ENCODE data around the gene CTLA4. TPM values are rescaled to one million over a fixed set of nuclear protein-coding genes. Genes with fewer than 3 reads are reported as not detected.

Gene CTLA4
- total and polyA plus RNA-seq, 8 donors: 0.16 to 0.25 (median 0.17) TPM; not detected in 5

DNA sequence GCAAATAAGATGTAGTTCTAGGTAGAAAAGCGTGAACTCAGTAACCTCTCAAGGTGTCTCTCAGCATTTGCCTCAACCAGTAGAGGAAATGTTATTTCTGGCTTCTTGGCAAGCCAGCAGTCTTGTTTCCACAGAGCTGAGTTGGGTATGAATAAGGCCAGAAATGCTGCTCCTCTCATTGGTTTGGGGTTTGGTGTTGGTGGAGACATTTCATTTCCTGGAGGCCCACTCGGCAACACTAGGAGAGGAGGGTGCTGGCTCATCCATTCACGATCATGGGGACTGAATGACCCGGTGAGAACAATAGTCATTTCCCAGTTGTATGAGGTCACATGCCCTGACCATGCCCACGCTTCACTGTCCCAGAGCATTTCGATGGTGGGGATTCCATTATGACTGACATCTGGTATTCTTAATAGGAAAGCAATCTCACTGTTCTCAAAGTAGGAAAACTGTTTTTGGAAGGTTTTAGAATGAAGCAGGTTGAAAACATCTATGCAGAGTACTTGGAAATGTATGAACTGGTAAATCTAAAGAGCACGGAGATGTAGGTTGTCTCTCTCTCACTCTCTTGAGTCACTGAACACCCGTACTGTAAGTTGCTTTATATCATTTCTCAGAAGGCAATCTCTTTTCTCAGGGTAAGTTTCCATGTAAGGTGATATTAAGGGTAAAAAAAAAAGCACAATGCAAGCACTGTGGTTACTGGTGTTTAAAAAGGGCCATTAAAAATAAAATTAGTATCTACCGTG is 37.1 kb upstream of the CTLA4 start:
- ATAC-seq (no peak), DNase-seq (no peak), FAIRE-seq (no peak)
- H3K9me3 ChIP-seq: no peaks in the 10 kb centered on the region
- no peaks in the 10 kb centered on the region for H3K4me1 ChIP-seq
- H3K36me3 ChIP-seq: no peaks in the 10 kb centered on the region
- H3K27ac ChIP-seq: no peak overlapping the region
- TF ChIP-seq, protein P1, sequence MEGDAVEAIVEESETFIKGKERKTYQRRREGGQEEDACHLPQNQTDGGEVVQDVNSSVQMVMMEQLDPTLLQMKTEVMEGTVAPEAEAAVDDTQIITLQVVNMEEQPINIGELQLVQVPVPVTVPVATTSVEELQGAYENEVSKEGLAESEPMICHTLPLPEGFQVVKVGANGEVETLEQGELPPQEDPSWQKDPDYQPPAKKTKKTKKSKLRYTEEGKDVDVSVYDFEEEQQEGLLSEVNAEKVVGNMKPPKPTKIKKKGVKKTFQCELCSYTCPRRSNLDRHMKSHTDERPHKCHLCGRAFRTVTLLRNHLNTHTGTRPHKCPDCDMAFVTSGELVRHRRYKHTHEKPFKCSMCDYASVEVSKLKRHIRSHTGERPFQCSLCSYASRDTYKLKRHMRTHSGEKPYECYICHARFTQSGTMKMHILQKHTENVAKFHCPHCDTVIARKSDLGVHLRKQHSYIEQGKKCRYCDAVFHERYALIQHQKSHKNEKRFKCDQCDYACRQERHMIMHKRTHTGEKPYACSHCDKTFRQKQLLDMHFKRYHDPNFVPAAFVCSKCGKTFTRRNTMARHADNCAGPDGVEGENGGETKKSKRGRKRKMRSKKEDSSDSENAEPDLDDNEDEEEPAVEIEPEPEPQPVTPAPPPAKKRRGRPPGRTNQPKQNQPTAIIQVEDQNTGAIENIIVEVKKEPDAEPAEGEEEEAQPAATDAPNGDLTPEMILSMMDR (IDR thresholded peaks at IDR 0.05): no peak
- WGBS, 2 donors: 84 to 86% methylated on average over 9 of the region's 9 CpGs
- intact Hi-C loops (cut with DNase I): no loop called here
- no peak overlapping the region for H3K4me3 ChIP-seq
- H3K27me3 ChIP-seq: no peaks in the 10 kb centered on the region

DNA sequence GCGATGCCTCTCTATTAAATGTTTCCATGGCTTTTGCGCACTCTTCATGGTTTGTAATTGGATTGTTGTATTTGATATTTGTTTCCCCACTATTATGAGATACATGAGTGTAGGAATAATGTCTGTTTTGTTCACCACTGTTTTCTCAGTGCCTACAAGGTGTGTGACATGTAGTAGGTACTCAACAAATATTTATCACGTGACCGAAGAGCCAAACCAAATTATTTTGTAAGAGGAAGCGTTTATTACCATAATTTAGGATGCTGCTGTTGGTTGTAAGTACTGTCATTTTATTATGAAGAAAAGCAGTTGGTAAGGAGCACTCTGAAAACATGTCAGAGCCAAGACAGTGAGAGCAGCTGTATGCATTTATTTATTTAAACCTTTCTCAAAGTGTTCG is 32.2 kb upstream of the CTLA4 start:
- FAIRE-seq: no peak

DNA sequence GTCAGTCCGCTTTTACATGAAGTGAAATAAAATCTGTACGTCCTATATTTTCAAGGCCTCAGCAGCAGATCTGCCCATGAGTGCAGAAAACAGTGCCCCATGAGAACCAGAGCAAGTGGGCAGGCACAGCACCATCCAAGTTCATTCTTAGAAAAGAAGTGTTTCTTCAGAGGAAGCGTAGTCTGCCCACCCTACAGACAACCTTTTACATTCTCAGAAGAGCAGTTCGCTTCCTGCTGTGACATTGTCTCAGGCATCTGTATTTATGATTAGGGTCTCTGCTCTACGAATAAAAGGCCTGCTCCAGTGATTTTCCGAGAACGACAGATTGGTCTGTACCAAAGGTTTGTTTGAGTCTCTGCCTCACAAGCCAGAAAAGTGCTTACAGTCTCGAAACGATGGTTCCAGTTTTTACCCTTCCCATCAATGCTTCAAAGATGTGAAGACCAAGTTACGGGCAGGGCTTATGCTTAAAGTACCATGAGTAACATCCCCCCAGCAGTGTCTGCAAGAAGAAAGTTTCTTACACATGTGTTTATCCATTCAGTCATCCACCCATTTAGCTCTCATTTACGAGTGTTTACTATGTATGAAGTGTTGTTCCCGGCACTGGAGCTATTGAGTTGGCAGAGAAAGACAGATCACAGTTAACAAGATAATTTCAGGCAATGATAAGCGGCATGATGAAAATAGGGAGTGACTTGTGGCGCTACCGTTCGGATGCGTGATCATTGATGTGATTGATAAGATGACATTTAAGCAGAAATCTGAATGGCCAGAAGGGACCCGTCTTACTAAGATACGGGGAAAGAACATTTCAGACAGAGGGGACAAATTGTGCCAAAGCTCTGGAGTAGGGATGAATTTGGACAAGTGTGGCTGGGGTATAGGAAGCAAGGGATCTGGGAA is 31.4 kb upstream of the CTLA4 start:
- TF ChIP-seq, protein P1 (IDR thresholded peaks at IDR 0.05): no peak
- H3K4me1 ChIP-seq: no peaks in the 10 kb centered on the region
- 86 to 87% methylated on average over 19 of the region's 19 CpGs for WGBS, 2 donors
- DNase-seq: no peak
- H3K9me3 ChIP-seq: no peaks in the 10 kb centered on the region
- intact Hi-C loops (cut with DNase I): no loop called here
- no peak overlapping the region for H3K4me3 ChIP-seq
- no peaks in the 10 kb centered on the region for H3K27me3 ChIP-seq
- no peaks in the 10 kb centered on the region for H3K36me3 ChIP-seq
- no peak for FAIRE-seq
- H3K27ac ChIP-seq: no peak overlapping the region
- ATAC-seq: no peak

More for the DNA sequence above, 32.2 kb upstream of the CTLA4 start:
- DNase-seq (no peak), ATAC-seq (no peak)
- TF ChIP-seq, protein P1 (IDR thresholded peaks at IDR 0.05): no peak
- 85 to 87% methylated on average over 6 of the region's 6 CpGs for WGBS, 2 donors
- Histone ChIP-seq H3K36me3 (no peaks in the 10 kb centered on the region), H3K27ac (no peak overlapping the region), H3K27me3 (no peaks in the 10 kb centered on the region), H3K4me1 (no peaks in the 10 kb centered on the region), H3K4me3 (no peak overlapping the region), H3K9me3 (no peaks in the 10 kb centered on the region)
- intact Hi-C loops (cut with DNase I): no loop called here

DNA sequence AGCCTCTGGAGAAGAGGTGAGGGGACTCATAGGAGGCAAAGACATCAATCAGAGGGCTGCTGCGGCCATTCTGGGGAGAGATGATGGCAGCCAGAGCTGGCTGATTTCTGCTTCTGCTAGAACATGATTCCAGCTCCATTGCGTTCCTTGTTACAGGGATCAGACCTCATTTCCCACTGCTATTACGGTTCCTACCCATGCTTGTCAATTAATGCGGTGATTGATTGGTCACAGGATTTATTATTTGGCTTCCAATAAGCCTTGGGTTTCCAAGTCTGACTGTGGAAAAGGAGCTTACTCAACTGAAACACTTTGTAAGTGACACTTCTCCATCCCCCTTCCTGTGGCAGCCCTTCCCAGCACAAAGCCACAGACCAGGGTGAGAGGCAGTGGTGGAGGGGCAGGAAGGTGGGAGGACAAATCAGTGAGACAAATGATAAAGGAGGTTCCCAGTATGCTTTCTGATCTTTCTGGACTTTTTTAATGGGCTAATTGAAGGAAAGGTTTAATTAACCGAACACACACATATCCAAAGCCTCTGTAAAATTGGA is 26.8 kb upstream of the CTLA4 start:
- no peaks in the 10 kb centered on the region for H3K4me1 ChIP-seq
- no peak overlapping the region for H3K4me3 ChIP-seq
- no peak for ATAC-seq
- no peak for FAIRE-seq
- intact Hi-C loops (cut with DNase I): no loop called here
- no peaks in the 10 kb centered on the region for H3K9me3 ChIP-seq
- no peaks in the 10 kb centered on the region for H3K36me3 ChIP-seq
- 78 to 81% methylated on average over 5 of the region's 5 CpGs for WGBS, 2 donors
- no peak overlapping the region for H3K27ac ChIP-seq
- TF ChIP-seq, protein P1 (IDR thresholded peaks at IDR 0.05): no peak
- DNase-seq: no peak
- no peaks in the 10 kb centered on the region for H3K27me3 ChIP-seq
